Endothelial cell of umbilical vein (primary cell): Measurements from ENCODE around the gene ELMO2. TPM values are rescaled to one million over a fixed set of nuclear protein-coding genes. Genes with fewer than 3 reads are reported as not detected.

Experiments
- BruUV-seq: library from RNA; stranded (reverse); fragments of 400-500 nt; replicated peaks from 2 replicates; lab custom pipeline; 2021; lab: Mats Ljungman, UMichigan
- CTCF ChIA-PET: fragments of 300-600, 350-600 bp; sonication (Branson Sonifier 250); formaldehyde crosslinking; loops from one replicate; lab custom pipeline; 2021; ENCODE audit warnings: antibody characterized with exemption, inconsistent platforms; lab: Charles Lee
- POLR2A ChIA-PET: fragments of 300-600, 350-600 bp; sonication (Branson Sonifier 250); formaldehyde crosslinking; loops from one replicate; lab custom pipeline; 2021; ENCODE audit warnings: antibody characterized with exemption, inconsistent platforms; lab: Charles Lee
- DNase-seq: peaks from one replicate; pipeline ENCODE4 v3.0.0-alpha.2; 2011; ENCODE audit warnings: low read depth, low spot score
- FAIRE-seq: peaks from 2 replicates; lab custom pipeline; 2011; peaks lifted over from hg19 to GRCh38; lab: Jason Lieb, UNC
- H2AFZ ChIP-seq: 2 replicates; pipeline ENCODE4 v1.6.0; 2012; ENCODE audit warnings: low read depth, low read length, control low read depth, inconsistent platforms
- H3K27ac ChIP-seq: 2 replicates; pipeline ENCODE4 v1.5.1; 2011; ENCODE audit warnings: low read depth, mild to moderate bottlenecking, control low read depth, low read length, moderate library complexity; ENCODE audit not compliant: insufficient read depth
- H3K27me3 ChIP-seq, 2 experiments: 2 replicates each; pipeline versions ENCODE4 v1.6.0 to v1.6.1; 2011; ENCODE audit warnings: low read length in 2 of 2, mixed read lengths in 1 of 2; ENCODE audit not compliant: control insufficient read depth in 2 of 2, insufficient read depth in 2 of 2
- H3K36me3 ChIP-seq, 2 experiments: 2 replicates in 1 of 2; 3 replicates in 1 of 2; pipeline ENCODE4 v1.5.1; 2011; ENCODE audit warnings: low read length in 2 of 2, mild to moderate bottlenecking in 1 of 2, moderate library complexity in 1 of 2; ENCODE audit not compliant: control insufficient read depth in 2 of 2, insufficient read depth in 2 of 2; ENCODE audit errors: extremely low read depth in 1 of 2
- H3K4me1 ChIP-seq: 3 replicates; pipeline ENCODE4 v1.5.1; 2011; ENCODE audit warnings: mild to moderate bottlenecking, low read length; ENCODE audit not compliant: control insufficient read depth, insufficient read depth; ENCODE audit errors: extremely low read depth
- H3K4me2 ChIP-seq: 2 replicates; pipeline ENCODE4 v1.6.1; 2011; ENCODE audit warnings: low read length, control low read depth, mixed read lengths; ENCODE audit not compliant: insufficient read depth
- H3K4me3 ChIP-seq, 3 experiments: fragments of 200-600 bp in 1 of 3; sonication (generic), shearing (Covaris generic) in 1 of 3; replicated peaks in 1 of 3; 2 replicates each; pipeline ENCODE4 v1.5.1; 2011 to 2016; ENCODE audit warnings: control low read depth in 3 of 3, low read length in 3 of 3, mild to moderate bottlenecking in 2 of 3, inconsistent platforms in 1 of 3, low read depth in 1 of 3, moderate library complexity in 1 of 3; ENCODE audit not compliant: insufficient read depth in 1 of 3
- H3K79me2 ChIP-seq: 2 replicates; pipeline ENCODE4 v1.6.0; 2012; ENCODE audit warnings: low read length, inconsistent platforms; ENCODE audit not compliant: control insufficient read depth, insufficient read depth
- H3K9ac ChIP-seq: replicated peaks from 2 replicates; pipeline ENCODE3; 2011; ENCODE audit warnings: low read length, control low read depth; ENCODE audit not compliant: insufficient read depth; ENCODE audit errors: extremely low read depth
- H3K9me1 ChIP-seq: replicated peaks from 3 replicates; pipeline ENCODE4 v1.6.0; 2011; ENCODE audit warnings: mild to moderate bottlenecking, low read length; ENCODE audit not compliant: control insufficient read depth, insufficient read depth; ENCODE audit errors: extremely low read depth
- H3K9me3 ChIP-seq: replicated peaks from 2 replicates; pipeline ENCODE4 v1.5.1; 2012; ENCODE audit warnings: low read length, inconsistent platforms; ENCODE audit not compliant: control insufficient read depth, insufficient read depth
- H4K20me1 ChIP-seq: replicated peaks from 2 replicates; pipeline ENCODE3; 2011; ENCODE audit warnings: mild to moderate bottlenecking, low read length; ENCODE audit not compliant: control insufficient read depth, insufficient read depth; ENCODE audit errors: extremely low read depth
- CTCF ChIP-seq, 2 donors: IDR thresholded peaks; 1 replicate in 1 of 2; 2 replicates in 1 of 2; pipeline ENCODE4 v1.5.1; 2011; ENCODE audit warnings: low read length in 2 of 2, mild to moderate bottlenecking in 2 of 2, moderate library complexity in 2 of 2, control low read depth in 1 of 2, inconsistent platforms in 1 of 2, low read depth in 1 of 2; ENCODE audit not compliant: insufficient read depth in 1 of 2; ENCODE audit errors: extremely low read depth in 1 of 2
- EZH2 ChIP-seq: IDR thresholded peaks from 2 replicates; pipeline ENCODE4 v1.6.1; 2012; ENCODE audit warnings: borderline replicate concordance, low read depth, mild to moderate bottlenecking, moderate library complexity, low read length, inconsistent platforms; ENCODE audit not compliant: severe bottlenecking
- FOS ChIP-seq: IDR thresholded peaks from 2 replicates; pipeline ENCODE4 v1.6.1; 2011; ENCODE audit warnings: mild to moderate bottlenecking, low read length, moderate library complexity, borderline replicate concordance; ENCODE audit not compliant: insufficient read depth
- GATA2 ChIP-seq: IDR thresholded peaks from 2 replicates; pipeline ENCODE4 v1.7.0; 2011; ENCODE audit warnings: low read depth, mild to moderate bottlenecking, moderate library complexity, mixed read lengths, low read length; ENCODE audit not compliant: insufficient read length, insufficient read depth
- JUN ChIP-seq: IDR thresholded peaks from 2 replicates; pipeline ENCODE4 v1.6.1; 2011; ENCODE audit warnings: borderline replicate concordance, low read depth; ENCODE audit not compliant: insufficient read length, insufficient read depth
- MAX ChIP-seq: IDR thresholded peaks from 2 replicates; pipeline ENCODE4 v1.6.1; 2011; ENCODE audit not compliant: insufficient read depth, insufficient read length
- MYC ChIP-seq: IDR thresholded peaks from one replicate; pipeline ENCODE4 v1.6.1; 2011; ENCODE audit warnings: mild to moderate bottlenecking, low read depth, low read length
- POLR2A ChIP-seq: IDR thresholded peaks from 2 replicates; pipeline ENCODE4 v1.6.1; 2012; ENCODE audit warnings: low read depth, mild to moderate bottlenecking, control low read depth, low read length
- POLR2AphosphoS5 ChIP-seq: IDR thresholded peaks from 2 replicates; pipeline ENCODE4 v1.6.1; 2012; ENCODE audit warnings: low read depth, mild to moderate bottlenecking, control low read depth, low read length, moderate library complexity; ENCODE audit not compliant: insufficient read depth
- dilution Hi-C: fragments of 300-500 bp; cut with MboI; formaldehyde crosslinking; loops from one replicate; pipeline ENCODE4 v1.15.0; 2019; ENCODE audit warnings: low sequenced_read_pairs; ENCODE audit not compliant: extremely low pct_ligation_motif_present
- intact Hi-C: fragments of 100-400 bp; cut with micrococcal nuclease; formaldehyde crosslinking; loops from one replicate; pipeline ENCODE4 v1.10.0; 2022
- polyA plus RNA-seq, 4 experiments: library from polyadenylated mRNA; depleted of rRNA in 3 of 4; stranded (reverse) in 3 of 4; unstranded in 1 of 4; fragments of >200 nt; gene quantifications; 2 replicates each; pipeline versions ENCODE4 v1.2.1 to v1.2.3, GENCODE V29; 2011 to 2012; ENCODE audit warnings: missing spikeins in 1 of 4
- total RNA-seq: library from RNA; stranded (reverse); gene quantifications from 2 replicates; pipeline ENCODE4 v1.2.3, GENCODE V29; 2021

Gene ELMO2
- total and polyA plus RNA-seq, 2 donors (not counting 3 experiments of a cell fraction or from before 2014, with no cell fraction given): 35.1 to 43.5 TPM

- POLR2A ChIA-PET: no interaction called here
- Histone ChIP-seq H2AFZ (no peak overlapping the region), H3K4me1 (peaks cover 12% of the 10 kb centered on the region), H3K4me2 (no peak overlapping the region), H3K36me3 (peaks cover 12 to 13% of the 10 kb centered on the region in 2 experiments), H4K20me1 (no peaks in the 10 kb centered on the region), H3K9me3 (no peaks in the 10 kb centered on the region), H3K9ac (no peak overlapping the region), H3K9me1 (no peaks in the 10 kb centered on the region), H3K27ac (no peak overlapping the region), H3K4me3 (no peak overlapping the region), H3K79me2 (peaks cover 14% of the 10 kb centered on the region), H3K27me3 (no peaks in the 10 kb centered on the region)
- CTCF ChIA-PET: no interaction called here
- dilution Hi-C loops: no loop called here
- no peak for TF ChIP-seq JUN
- no peak for TF ChIP-seq EZH2
- no peak for TF ChIP-seq MYC
- FAIRE-seq: no peak
- no TSS peak for BruUV-seq
- intact Hi-C loops: no loop called here
- no peak for DNase-seq
These were observed 11.3 kb downstream of the ELMO2 start for GRCh38 chr20:46394872-46395760.

GRCh38 chr20:46393967-46394366, 12.4 kb downstream of the ELMO2 start:
- CTCF ChIA-PET: no interaction called here
- H4K20me1 ChIP-seq: no peaks in the 10 kb centered on the region
- no peak overlapping the region for H3K27ac ChIP-seq
- H3K9ac ChIP-seq: no peak overlapping the region
- H2AFZ ChIP-seq: no peak overlapping the region
- peaks cover 12 to 14% of the 10 kb centered on the region in 2 experiments for H3K36me3 ChIP-seq
- H3K9me3 ChIP-seq: no peaks in the 10 kb centered on the region
- intact Hi-C loops (no loop called here), dilution Hi-C loops (no loop called here)
- no peaks in the 10 kb centered on the region for H3K9me1 ChIP-seq
- H3K27me3 ChIP-seq: no peaks in the 10 kb centered on the region
- peaks cover 4% of the 10 kb centered on the region for H3K79me2 ChIP-seq
- FAIRE-seq (no peak), DNase-seq (no peak)
- H3K4me2 ChIP-seq: no peak overlapping the region
- POLR2A ChIA-PET: no interaction called here
- peaks cover 1% of the 10 kb centered on the region for H3K4me1 ChIP-seq
- BruUV-seq: no TSS peak
- TF ChIP-seq POLR2AphosphoS5 (no peak), POLR2A (no peak), FOS (no peak), GATA2 (no peak), CTCF (IDR thresholded peaks at IDR 0.05; ENCODE audit: extremely low read depth in 1 of 2, insufficient read depth in 1 of 2, low read depth in 1 of 2, low read length in 2 of 2) (no peak), MYC (no peak), EZH2 (no peak), MAX (no peak), JUN (no peak)
- H3K4me3 ChIP-seq: no peak overlapping the region
